OCI-M2 (cell line): Measurements from ENCODE around the gene LRRC8C.

Experiments used
- DNase-seq: peaks from one replicate; lab custom pipeline; 2025; ENCODE audit not compliant: unreplicated experiment; lab: John Stamatoyannopoulos, UW

LRRC8C gene

GRCh38 chr1:89633248-89633799, 404 bp downstream of the LRRC8C start:
- DNase-seq = no peak

GRCh38 chr1:89633800-89634625, 1.1 kb downstream of the LRRC8C start:
- no peak for DNase-seq

- no peak for DNase-seq
Observed at GRCh38 chr1:89635825-89636815, 3.2 kb downstream of the LRRC8C start.

GRCh38 chr1:89637496-89637895, 4.6 kb downstream of the LRRC8C start:
- no peak for DNase-seq

- DNase-seq = no peak
Observed at GRCh38 chr1:89640440-89640839, 7.5 kb downstream of the LRRC8C start.

- no peak for DNase-seq
Observed at GRCh38 chr1:89641781-89642180, 8.9 kb downstream of the LRRC8C start.

GRCh38 chr1:89643577-89643976, 10.7 kb downstream of the LRRC8C start:
- DNase-seq = no peak

GRCh38 chr1:89644119-89644814, 11.3 kb downstream of the LRRC8C start:
- DNase-seq = no peak

- no peak for DNase-seq
Observed at GRCh38 chr1:89646259-89646658, 13.3 kb downstream of the LRRC8C start.

- no peak for DNase-seq
Observed at GRCh38 chr1:89649783-89650182, 16.9 kb downstream of the LRRC8C start.

GRCh38 chr1:89652373-89652772, 19.5 kb downstream of the LRRC8C start:
- DNase-seq = no peak

GRCh38 chr1:89657886-89658285, 25.0 kb downstream of the LRRC8C start:
- no peak for DNase-seq

- no peak for DNase-seq
Observed at GRCh38 chr1:89659322-89660081, 26.6 kb downstream of the LRRC8C start.

GRCh38 chr1:89660224-89661061, 27.5 kb downstream of the LRRC8C start:
- no peak for DNase-seq

GRCh38 chr1:89665941-89666340, 33.0 kb downstream of the LRRC8C start:
- no peak for DNase-seq

- no peak for DNase-seq
Observed at GRCh38 chr1:89666640-89667039, 33.7 kb downstream of the LRRC8C start.

GRCh38 chr1:89667691-89668090, 34.8 kb downstream of the LRRC8C start:
- no peak for DNase-seq

- no peak for DNase-seq
Observed at GRCh38 chr1:89668961-89669360, 36.0 kb downstream of the LRRC8C start.

- no peak for DNase-seq
Observed at GRCh38 chr1:89669441-89669840, 36.5 kb downstream of the LRRC8C start.
